GM12891 (cell line): Measurements from ENCODE around the gene CPA5.
"Not testable (repeated sequence)": the region's sequence is repeated elsewhere in the genome, so short reads cannot be mapped to it uniquely, and the experiment has no call there.

Source experiments
- DNase-seq: peaks from one replicate; pipeline ENCODE4 v3.0.0; 2011; ENCODE audit warnings: low spot score; ENCODE audit not compliant: insufficient read length
- FAIRE-seq: peaks from 2 replicates; lab custom pipeline; 2011; peaks lifted over from hg19 to GRCh38; lab: Jason Lieb, UNC
- PAX5 ChIP-seq: IDR thresholded peaks from 2 replicates; pipeline ENCODE4 v1.6.1; 2011; ENCODE audit warnings: low read length, moderate library complexity, mild to moderate bottlenecking; ENCODE audit not compliant: insufficient read depth, severe bottlenecking
- POLR2A ChIP-seq: IDR thresholded peaks from 2 replicates; pipeline ENCODE4 v1.6.1; 2011; ENCODE audit warnings: low read depth, low read length, control low read depth
- POLR2AphosphoS5 ChIP-seq: IDR thresholded peaks from 2 replicates; pipeline ENCODE4 v1.6.1; 2011; ENCODE audit warnings: low read depth, low read length, control low read depth
- POU2F2 ChIP-seq: IDR thresholded peaks from 2 replicates; pipeline ENCODE4 v1.6.1; 2011; ENCODE audit warnings: low read depth, mild to moderate bottlenecking, control low read depth, low read length, moderate library complexity
- SPI1 ChIP-seq: IDR thresholded peaks from 2 replicates; pipeline ENCODE4 v1.6.1; 2011; ENCODE audit warnings: low read depth, low read length, control low read depth
- TAF1 ChIP-seq: IDR thresholded peaks from 2 replicates; pipeline ENCODE4 v1.6.1; 2011; ENCODE audit warnings: low read depth, low read length, control low read depth

The CPA5 gene

DNA sequence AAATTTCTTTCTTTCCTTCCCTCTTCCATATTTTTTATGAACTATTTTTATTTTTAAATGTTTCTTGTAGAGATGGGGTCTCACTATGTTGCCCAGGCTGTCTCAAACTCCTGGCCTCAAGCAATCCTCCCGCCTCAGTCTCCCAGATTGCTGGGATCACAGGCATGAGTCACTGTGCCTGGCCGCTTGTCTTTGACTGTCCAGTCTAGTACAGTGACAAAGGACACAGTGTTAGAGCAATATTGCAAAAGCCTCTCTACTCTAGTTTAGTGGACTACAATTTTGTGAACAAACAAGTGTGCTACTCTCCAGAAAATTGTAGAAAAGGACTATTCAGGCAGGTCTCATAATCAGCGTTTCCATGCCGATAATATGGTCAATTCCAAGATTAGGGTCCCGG is 40.6 kb upstream of the CPA5 start:
- DNase-seq (no peak), FAIRE-seq (no peak)
- TF ChIP-seq POU2F2 (no peak), PAX5 (no peak), SPI1 (no peak), TAF1 (no peak), POLR2A (no peak), POLR2AphosphoS5 (no peak)

- DNase-seq = no peak
- TF ChIP-seq TAF1 = no peak
- TF ChIP-seq POLR2AphosphoS5 = no peak
- TF ChIP-seq POU2F2 = no peak
- TF ChIP-seq PAX5 = no peak
- no peak for TF ChIP-seq SPI1
- TF ChIP-seq POLR2A = no peak
- FAIRE-seq = no peak
Observed at GRCh38 chr7:130304878-130305277, 39.7 kb upstream of the CPA5 start.

- no peak for DNase-seq
- no peak for FAIRE-seq
- TF ChIP-seq PAX5 (no peak), POLR2A (no peak), POU2F2 (no peak), SPI1 (no peak), TAF1 (no peak), POLR2AphosphoS5 (no peak)
Observed at GRCh38 chr7:130305433-130306042, 39.1 kb upstream of the CPA5 start.

DNA sequence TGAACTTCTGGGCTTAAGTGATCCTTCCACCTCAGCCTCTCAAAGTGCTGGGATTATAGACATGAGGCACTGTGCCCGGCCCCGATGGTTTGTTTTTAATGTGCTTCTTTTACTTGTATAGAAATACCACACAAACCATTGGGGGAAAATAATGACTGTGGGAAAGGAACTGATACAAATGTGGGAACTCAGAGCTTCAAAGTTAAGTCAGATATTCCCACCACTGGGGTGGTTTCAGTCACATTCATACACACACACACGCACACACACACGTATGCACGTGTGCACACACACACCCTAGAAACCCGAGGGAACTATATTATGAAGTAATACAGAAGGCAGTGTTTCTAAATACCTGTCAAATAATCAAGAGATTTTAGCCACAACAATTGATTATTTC is 34.6 kb upstream of the CPA5 start:
- DNase-seq (no peak), FAIRE-seq (peak; percentile 62)
- TF ChIP-seq SPI1 = peak; percentile 73
- no peak for TF ChIP-seq POLR2AphosphoS5
- peak; percentile 72 for TF ChIP-seq POU2F2
- no peak for TF ChIP-seq POLR2A
- TF ChIP-seq TAF1 = no peak

DNA sequence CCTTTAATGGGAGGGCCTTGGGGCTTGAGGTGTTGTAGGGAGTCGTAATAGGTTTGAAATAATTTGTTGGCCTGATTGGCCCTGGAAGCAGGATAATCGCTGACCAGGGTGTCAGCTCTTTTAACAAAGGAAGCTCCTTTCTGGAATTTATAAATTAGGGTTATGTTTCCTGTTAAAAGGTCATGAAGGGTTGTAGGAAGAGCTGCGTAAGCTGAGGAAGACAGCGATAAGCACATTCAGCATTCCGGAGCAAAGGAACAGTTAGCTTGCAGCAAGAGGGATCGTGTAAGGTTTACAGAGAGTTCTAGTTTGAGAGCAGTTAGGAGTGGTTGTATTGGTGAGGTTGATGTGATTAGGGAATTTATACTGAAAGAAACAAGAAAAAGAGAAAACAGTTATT is 30.3 kb upstream of the CPA5 start:
- no peak for TF ChIP-seq POLR2A
- no peak for TF ChIP-seq SPI1
- TF ChIP-seq TAF1 = no peak
- no peak for TF ChIP-seq POLR2AphosphoS5
- TF ChIP-seq POU2F2 = no peak
- TF ChIP-seq PAX5 = no peak
- DNase-seq (no peak), FAIRE-seq (no peak)

DNA sequence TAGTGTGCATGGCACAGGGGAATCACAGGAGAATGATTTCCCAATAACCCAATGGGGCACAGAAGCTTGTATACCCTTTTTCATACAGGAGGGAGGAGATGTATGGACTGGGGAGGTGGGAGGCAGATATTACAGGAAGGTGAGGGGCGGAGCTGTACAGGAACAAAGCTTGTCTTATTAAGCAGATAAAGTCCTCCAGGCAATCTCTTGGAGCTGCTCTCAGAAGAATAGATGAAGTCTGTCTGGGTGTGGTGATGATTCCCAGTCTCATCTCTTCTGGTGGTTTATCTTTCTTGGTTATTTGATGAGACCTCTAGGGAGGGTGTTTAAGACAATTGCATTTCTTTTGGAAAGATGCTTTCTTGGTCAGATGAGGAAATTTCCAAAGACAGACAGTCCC is 25.1 kb upstream of the CPA5 start:
- no peak for FAIRE-seq
- TF ChIP-seq POLR2AphosphoS5 = no peak
- no peak for TF ChIP-seq POU2F2
- no peak for TF ChIP-seq TAF1
- TF ChIP-seq SPI1 = no peak
- no peak for TF ChIP-seq POLR2A
- no peak for TF ChIP-seq PAX5
- DNase-seq = no peak

DNA sequence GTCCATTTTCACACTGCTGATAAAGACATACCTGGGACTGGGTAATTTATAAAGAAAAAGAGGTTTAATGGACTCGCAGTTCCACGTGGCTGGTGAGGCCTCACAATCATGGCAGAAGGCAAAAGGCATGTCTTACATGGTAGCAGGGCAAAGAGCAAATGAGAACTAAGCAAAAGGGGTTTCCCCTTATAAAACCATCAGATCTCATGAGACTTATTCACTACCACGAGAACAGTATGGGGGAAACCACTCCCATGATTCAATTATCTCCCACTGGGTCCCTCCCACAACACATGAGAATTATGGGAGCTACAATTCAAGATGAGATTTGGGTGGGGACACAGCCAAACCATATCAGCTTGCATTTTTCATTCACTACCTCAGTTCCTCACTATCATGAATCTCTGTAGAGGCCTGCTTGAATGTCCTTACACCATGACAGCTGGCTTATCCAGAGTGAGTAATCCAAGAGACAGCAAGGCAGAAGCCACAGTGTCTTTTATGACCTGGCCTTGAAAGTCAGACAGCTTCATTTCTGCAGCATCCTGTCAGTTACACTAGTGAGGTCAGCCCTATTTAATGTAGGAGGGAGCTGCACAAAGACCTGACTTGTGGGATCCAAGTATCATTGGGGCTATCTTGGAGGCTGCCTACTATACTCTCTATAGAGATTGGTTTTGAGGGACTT is 22.9 kb upstream of the CPA5 start:
- not testable (repeated sequence) for DNase-seq, FAIRE-seq

DNA sequence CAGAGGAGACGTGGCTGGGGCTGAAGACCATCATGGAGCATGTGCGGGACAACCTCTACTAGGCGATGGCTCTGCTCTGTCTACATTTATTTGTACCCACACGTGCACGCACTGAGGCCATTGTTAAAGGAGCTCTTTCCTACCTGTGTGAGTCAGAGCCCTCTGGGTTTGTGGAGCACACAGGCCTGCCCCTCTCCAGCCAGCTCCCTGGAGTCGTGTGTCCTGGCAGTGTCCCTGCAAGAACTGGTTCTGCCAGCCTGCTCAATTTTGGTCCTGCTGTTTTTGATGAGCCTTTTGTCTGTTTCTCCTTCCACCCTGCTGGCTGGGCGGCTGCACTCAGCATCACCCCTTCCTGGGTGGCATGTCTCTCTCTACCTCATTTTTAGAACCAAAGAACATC is 22.0 kb upstream of the CPA5 start:
- no peak for FAIRE-seq
- DNase-seq = no peak
- no peak for TF ChIP-seq TAF1
- TF ChIP-seq SPI1 = no peak
- TF ChIP-seq POU2F2 = no peak
- TF ChIP-seq POLR2AphosphoS5 = no peak
- TF ChIP-seq PAX5 = no peak
- no peak for TF ChIP-seq POLR2A

GRCh38 chr7:130324306-130324943 is 20.2 kb upstream of the CPA5 start:
- FAIRE-seq = no peak
- no peak for DNase-seq
- TF ChIP-seq POLR2AphosphoS5 (no peak), POU2F2 (no peak), PAX5 (no peak), SPI1 (no peak), TAF1 (no peak), POLR2A (no peak)

- FAIRE-seq = no peak
- no peak for TF ChIP-seq POU2F2
- no peak for TF ChIP-seq POLR2A
- TF ChIP-seq POLR2AphosphoS5 = no peak
- no peak for TF ChIP-seq PAX5
- no peak for TF ChIP-seq TAF1
- no peak for TF ChIP-seq SPI1
- DNase-seq = no peak
Observed at GRCh38 chr7:130329681-130330080, 14.9 kb upstream of the CPA5 start.
